MCF 10A (cell line): Measurements from ENCODE around the gene MID2. TPM values are rescaled to one million over a fixed set of nuclear protein-coding genes. Genes with fewer than 3 reads are reported as not detected.
"Not testable (repeated sequence)": the region's sequence is repeated elsewhere in the genome, so short reads cannot be mapped to it uniquely, and the experiment has no call there.

Source experiments
- BruUV-seq: library from RNA; stranded (reverse); fragments of 400-500 nt; replicated peaks from 2 replicates; lab custom pipeline; 2021; lab: Mats Ljungman, UMichigan
- CTCF ChIA-PET: fragments of 300-600 bp; sonication (Branson Sonifier 250); formaldehyde crosslinking; extraction: SDS; loops from one replicate; lab custom pipeline; 2021; ENCODE audit warnings: antibody characterized with exemption, inconsistent platforms; lab: Yijun Ruan, JAX
- POLR2A ChIA-PET: fragments of 300-600, 350-650 bp; sonication (Branson Sonifier 250); formaldehyde crosslinking; extraction: SDS; loops from one replicate; lab custom pipeline; 2020; ENCODE audit warnings: antibody characterized with exemption, inconsistent platforms; lab: Yijun Ruan, JAX
- DNase-seq: peaks from one replicate; pipeline ENCODE4 v3.0.0-alpha.2; 2018; ENCODE audit not compliant: unreplicated experiment
- H3K27ac Mint-ChIP-seq: one replicate; pipeline ENCODE4 v1.8.0; 2022; ENCODE audit warnings: mild to moderate bottlenecking, low read depth, mixed read lengths; ENCODE audit not compliant: unreplicated experiment
- H3K27me3 Mint-ChIP-seq: one replicate; pipeline ENCODE4 v1.8.0; 2022; ENCODE audit warnings: mixed read lengths; ENCODE audit not compliant: insufficient read depth, unreplicated experiment
- H3K36me3 Mint-ChIP-seq: one replicate; pipeline ENCODE4 v1.8.0; 2022; ENCODE audit warnings: mild to moderate bottlenecking, moderate library complexity, mixed read lengths; ENCODE audit not compliant: insufficient read depth, unreplicated experiment
- H3K4me1 Mint-ChIP-seq: one replicate; pipeline ENCODE4 v1.8.0; 2022; ENCODE audit warnings: mixed read lengths; ENCODE audit not compliant: insufficient read depth, unreplicated experiment
- H3K4me3 Mint-ChIP-seq: one replicate; pipeline ENCODE4 v1.8.0; 2022; ENCODE audit warnings: mild to moderate bottlenecking, moderate library complexity, mixed read lengths; ENCODE audit not compliant: unreplicated experiment
- H3K9me3 Mint-ChIP-seq: one replicate; pipeline ENCODE4 v1.8.0; 2022; ENCODE audit warnings: mixed read lengths; ENCODE audit not compliant: unreplicated experiment
- CTCF ChIP-seq: fragments of 200-600 bp; IDR thresholded peaks from one replicate; pipeline ENCODE4 v1.8.0; 2022; ENCODE audit warnings: antibody characterized with exemption, mild to moderate bottlenecking; ENCODE audit not compliant: unreplicated experiment
- intact Hi-C: fragments of 100-400 bp; cut with micrococcal nuclease; formaldehyde crosslinking; loops from 2 replicates; pipeline ENCODE4 v1.14.1; 2022
- total RNA-seq: library from RNA; stranded (reverse); gene quantifications from 2 replicates; pipeline ENCODE4 v1.2.3, GENCODE V29; 2022

MID2 gene
- total RNA-seq, 1 experiment from 2014 or later: 12.1 TPM

GRCh38 chrX:107940095-107940494, 114.4 kb downstream of the MID2 start:
- intact Hi-C loops: no loop called here
- BruUV-seq: no TSS peak
- no peaks in the 10 kb centered on the region for H3K9me3 Mint-ChIP-seq
- no peak overlapping the region for H3K4me3 Mint-ChIP-seq
- peaks cover 52% of the 10 kb centered on the region for H3K27me3 Mint-ChIP-seq
- ChIA-PET CTCF (no interaction called here), POLR2A (no interaction called here)
- DNase-seq: no peak
- H3K4me1 Mint-ChIP-seq: peaks cover 13% of the 10 kb centered on the region
- TF ChIP-seq CTCF: no peak
- H3K36me3 Mint-ChIP-seq: peaks cover 8% of the 10 kb centered on the region
- H3K27ac Mint-ChIP-seq: no peak overlapping the region

- intact Hi-C loops, BruUV-seq, CTCF ChIA-PET, DNase-seq, POLR2A ChIA-PET, H3K36me3 Mint-ChIP-seq, H3K4me1 Mint-ChIP-seq, H3K4me3 Mint-ChIP-seq, H3K27ac Mint-ChIP-seq: not testable (repeated sequence)
- H3K9me3 Mint-ChIP-seq: peaks cover 17% of the 10 kb centered on the region
- H3K27me3 Mint-ChIP-seq: peaks cover 47% of the 10 kb centered on the region
Measured at GRCh38 chrX:107955337-107955736, 129.7 kb downstream of the MID2 start.

- no peak for TF ChIP-seq CTCF
- Mint-ChIP-seq H3K4me3 (no peak overlapping the region), H3K4me1 (no peaks in the 10 kb centered on the region), H3K27ac (no peak overlapping the region), H3K36me3 (no peaks in the 10 kb centered on the region), H3K27me3 (peaks cover 42% of the 10 kb centered on the region), H3K9me3 (no peaks in the 10 kb centered on the region)
- BruUV-seq: no TSS peak
- ChIA-PET CTCF (interaction anchor here (0.6 to 1.6 kb wide), 3 partner anchors 10 to 796 kb away, joined by 3 to 10 read pairs (median 3); no protein-coding TSS in a partner anchor), POLR2A (no interaction called here)
- intact Hi-C loops: no loop called here
- DNase-seq: no peak
Measured at GRCh38 chrX:107968623-107969022, 143.0 kb downstream of the MID2 start.

GRCh38 chrX:107970073-107970472, 144.4 kb downstream of the MID2 start:
- POLR2A ChIA-PET: interaction anchor here (0.9 kb wide), 1 partner anchor 22 kb away, joined by 3 read pairs; no protein-coding TSS in a partner anchor
- TF ChIP-seq CTCF: no peak

More at GRCh38 chrX:107970073-107970472, 144.4 kb downstream of the MID2 start:
- no peak overlapping the region for H3K4me3 Mint-ChIP-seq
- no peak overlapping the region for H3K27ac Mint-ChIP-seq
- no TSS peak for BruUV-seq
- H3K27me3 Mint-ChIP-seq: peaks cover 45% of the 10 kb centered on the region
- no peaks in the 10 kb centered on the region for H3K36me3 Mint-ChIP-seq
- DNase-seq: no peak
- no peaks in the 10 kb centered on the region for H3K4me1 Mint-ChIP-seq
- intact Hi-C loops: loop anchor here (10.0 kb wide), 1 partner anchor 295 kb away; no protein-coding TSS in a partner anchor
- no peaks in the 10 kb centered on the region for H3K9me3 Mint-ChIP-seq
- CTCF ChIA-PET: no interaction called here
